GM19395 (cell line): ENCODE measurements around the gene PNPT1.

Source experiments
- ATAC-seq: cut with Tn5 transposase; IDR thresholded peaks from one replicate; pipeline ENCODE4 v1.9.1; 2021; ENCODE audit warnings: mild to moderate bottlenecking, moderate library complexity; ENCODE audit not compliant: unreplicated experiment

PNPT1 gene

DNA sequence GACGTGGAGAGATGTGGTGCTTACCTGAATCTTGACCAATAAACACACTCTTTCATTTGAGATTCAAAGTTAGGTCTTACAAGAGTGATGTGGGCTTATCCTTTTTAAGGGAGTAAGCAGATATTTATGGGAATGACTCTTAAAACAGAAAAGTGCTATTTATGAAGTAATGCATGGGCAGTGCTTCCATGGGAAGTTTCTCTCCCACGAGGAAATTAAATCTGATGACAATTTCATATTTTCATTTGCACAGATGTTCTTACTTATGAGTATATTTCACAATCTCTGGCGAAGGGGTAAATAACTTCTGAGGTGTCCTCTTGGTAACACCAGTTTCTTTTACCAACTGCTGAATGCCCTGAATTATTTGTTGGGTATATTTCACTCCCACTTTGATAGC lies 21.0 kb downstream of the PNPT1 start:
- ATAC-seq = no peak

DNA sequence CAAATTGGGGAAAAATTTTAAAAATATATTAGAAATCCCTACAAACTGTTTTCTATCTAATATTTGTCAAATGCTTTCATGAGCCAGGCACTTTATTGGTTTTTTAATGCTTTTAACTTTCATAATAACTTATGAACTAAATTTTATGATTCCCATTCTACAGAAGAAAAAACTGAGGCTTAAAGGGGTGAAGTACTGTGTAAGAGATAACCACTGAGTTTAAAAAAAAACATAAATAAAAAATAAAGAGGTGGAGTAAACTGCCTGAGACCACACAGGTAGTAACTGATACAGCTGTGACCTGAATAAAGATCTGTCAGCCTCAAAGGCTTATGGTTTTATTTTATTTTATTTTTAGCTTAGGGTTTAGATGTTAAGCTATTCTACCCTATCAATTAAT lies 24.7 kb downstream of the PNPT1 start:
- no peak for ATAC-seq

GRCh38 chr2:55653255-55653654 lies 40.4 kb downstream of the PNPT1 start:
- no peak for ATAC-seq

GRCh38 chr2:55649211-55649610 lies 44.4 kb downstream of the PNPT1 start:
- no peak for ATAC-seq

- no peak for ATAC-seq
These were observed 56.8 kb downstream of the PNPT1 start for GRCh38 chr2:55636831-55637230.

DNA sequence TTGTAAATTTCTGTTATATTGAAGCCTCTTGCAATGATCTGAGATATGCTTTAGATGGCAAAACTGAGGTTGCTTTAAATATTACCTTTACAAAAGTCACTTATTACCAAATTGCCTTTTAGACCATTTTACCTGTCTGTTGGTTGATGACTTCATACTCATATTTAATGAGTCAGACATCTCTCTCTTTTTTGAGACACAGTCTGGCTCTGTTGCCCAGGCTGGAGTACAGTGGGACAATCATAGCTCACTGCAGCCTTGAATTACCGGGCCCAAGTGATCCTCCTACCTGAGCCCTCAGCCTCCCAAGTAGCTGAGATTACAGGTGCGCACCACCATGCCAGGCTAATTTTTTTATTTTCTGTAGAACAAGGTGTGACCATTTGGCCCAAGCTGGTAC lies 64.7 kb downstream of the PNPT1 start:
- ATAC-seq = no peak

DNA sequence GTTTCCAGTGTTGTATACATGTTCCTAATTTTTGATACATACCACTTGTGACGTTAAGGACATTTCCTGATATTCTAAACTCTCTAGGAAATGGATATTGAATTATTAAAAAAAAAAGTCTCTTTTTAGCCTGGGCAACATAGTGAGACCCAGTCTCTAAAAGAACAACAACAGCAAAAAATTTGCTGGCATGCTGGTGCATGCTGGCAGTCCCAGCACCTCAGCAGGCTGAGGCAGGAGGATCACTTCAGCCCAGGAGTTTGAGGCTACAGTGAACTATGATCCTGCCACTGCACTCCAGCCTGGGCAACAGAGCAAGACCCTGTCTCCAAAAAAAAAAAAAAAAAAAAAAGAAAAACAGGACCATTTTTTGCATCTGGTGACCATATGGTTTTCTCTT lies 65.7 kb downstream of the PNPT1 start:
- ATAC-seq = no peak

- no peak for ATAC-seq
These were observed 71.8 kb downstream of the PNPT1 start for GRCh38 chr2:55621802-55622201.

DNA sequence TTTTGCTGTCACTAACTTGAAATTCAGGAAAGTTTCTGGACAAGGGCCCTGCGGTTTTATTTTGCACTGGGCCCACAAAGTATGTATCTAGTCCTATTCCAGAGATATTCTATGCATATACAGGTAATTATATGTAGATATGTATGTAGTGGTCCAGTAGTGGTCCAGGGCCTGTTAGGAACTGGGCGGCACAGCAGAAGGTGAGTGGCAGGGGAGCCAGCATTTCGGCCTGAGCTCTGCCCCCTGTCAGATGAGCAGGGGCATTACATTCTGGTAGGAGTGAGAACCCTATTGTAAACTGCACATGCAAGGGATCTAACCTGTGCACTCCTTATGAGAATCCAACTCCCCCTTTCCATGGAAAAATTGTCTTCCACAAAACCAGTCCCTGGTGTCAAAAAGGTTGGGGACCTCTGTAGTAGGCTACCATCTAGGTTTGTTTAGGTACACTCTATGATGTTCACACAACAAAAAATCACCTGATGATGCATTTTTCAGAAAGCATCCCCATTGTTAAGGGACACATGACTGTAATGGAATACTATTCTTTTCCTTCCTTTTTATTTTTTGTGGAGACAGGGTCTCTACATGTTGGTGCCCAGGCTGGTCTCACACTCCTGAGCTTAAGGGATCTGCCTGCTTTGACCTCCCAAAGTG lies 73.4 kb downstream of the PNPT1 start:
- ATAC-seq = no peak

GRCh38 chr2:55618275-55619055 lies 75.2 kb downstream of the PNPT1 start:
- peak; percentile 47 for ATAC-seq

DNA sequence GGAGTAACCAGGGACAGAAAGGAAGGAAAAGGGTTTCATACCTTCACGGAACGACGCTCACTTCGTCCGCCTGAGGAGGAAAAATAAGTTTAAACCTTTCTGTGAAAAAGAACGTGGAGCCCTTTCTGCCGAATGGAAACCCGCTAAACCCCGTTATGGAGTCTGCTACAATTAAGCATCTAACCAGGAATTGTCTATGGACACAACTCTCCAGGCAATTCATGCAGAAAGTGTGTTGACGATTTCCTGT lies 75.7 kb downstream of the PNPT1 start:
- ATAC-seq = no peak

DNA sequence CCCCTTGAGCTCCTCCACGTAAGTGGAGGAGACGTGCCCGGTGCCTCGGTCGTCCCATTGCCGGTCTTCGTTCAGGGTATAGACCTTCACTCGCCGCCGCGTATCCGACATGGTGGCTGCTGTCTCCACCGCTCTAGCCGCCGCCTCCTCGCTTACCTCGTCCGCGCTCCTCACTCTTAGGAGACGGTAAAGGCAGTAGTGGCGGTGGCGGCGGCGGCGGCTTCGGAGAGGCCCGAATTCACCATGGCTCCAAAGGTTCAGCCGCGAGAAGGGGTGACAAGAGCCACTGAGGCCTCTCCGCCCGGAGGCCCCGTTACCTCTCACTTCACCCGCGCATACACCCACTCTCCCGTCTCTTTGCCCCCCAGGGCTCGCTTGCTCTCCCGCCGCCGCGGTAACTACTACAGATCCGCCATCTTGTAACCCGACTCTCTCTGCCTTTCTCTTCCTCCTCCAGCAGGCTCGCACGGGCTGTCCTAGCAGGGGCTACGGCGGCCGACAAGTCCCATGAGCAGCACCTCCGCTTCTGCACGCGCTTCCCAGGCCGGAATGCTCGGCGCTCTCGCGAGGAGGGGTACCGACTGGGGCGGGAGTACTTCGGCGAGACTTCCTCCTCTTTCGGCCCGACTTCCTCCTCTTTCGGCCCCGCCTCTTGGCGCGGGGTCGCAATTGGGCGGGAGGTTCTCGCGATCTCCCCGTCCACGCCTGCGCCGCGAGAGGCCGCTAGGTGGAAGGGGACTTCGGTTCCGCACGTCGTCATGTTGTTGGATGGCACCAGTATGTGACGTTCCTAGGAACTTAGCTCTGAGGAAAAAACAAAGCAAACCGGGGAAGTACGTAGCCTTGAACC lies 76.2 kb downstream of the PNPT1 start, which contains the start of gene PPP4R3B:
Gene PPP4R3B (minus strand): TSS at position 448 of the 850 bp plus-strand sequence. CDS start 337 bp downstream, at position 111.
- ATAC-seq = peak; percentile 84

GRCh38 chr2:55616551-55617174 lies 77.0 kb downstream of the PNPT1 start:
- peak; percentile 18 for ATAC-seq

DNA sequence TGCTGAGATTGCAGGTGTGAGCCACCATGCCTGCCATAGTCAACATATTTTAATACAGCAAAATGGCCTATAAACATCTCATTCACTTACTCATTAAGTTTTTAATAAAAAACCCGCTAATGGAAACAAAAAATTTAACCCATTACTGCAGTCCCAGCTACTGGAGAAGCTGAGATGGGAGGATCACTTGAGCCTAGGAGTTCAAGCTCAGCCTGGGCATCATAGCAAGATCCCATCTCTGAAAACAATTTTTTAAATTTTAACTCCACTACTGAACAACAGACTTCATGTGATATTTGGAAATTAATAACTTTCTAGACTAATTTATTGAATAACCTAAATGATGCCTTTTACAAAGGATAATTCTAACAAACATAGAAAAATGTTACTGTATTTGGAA lies 81.6 kb downstream of the PNPT1 start:
- ATAC-seq = no peak

GRCh38 chr2:55610954-55611743 lies 82.5 kb downstream of the PNPT1 start:
- no peak for ATAC-seq

GRCh38 chr2:55609938-55610578 lies 83.6 kb downstream of the PNPT1 start:
- ATAC-seq = no peak

GRCh38 chr2:55609193-55609794 lies 84.3 kb downstream of the PNPT1 start:
- ATAC-seq = no peak

DNA sequence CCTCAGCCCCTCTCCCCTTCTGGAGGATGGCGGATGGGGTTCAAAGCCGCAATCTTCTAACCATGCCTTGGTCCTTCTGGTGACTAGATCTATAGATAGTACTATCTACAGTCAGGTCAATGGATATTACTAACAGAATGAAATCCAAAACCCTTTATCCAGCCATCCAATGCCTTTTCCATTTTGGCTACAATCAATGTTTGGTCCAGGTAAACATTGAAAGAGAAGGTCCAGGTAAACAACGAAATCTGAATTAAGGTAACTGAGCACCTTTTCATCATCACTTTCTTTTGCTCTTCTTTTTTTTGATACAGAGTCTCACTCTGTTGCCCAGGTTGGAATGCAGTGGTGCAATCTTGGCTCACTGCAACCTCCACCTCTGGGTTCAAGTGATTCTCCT lies 85.9 kb downstream of the PNPT1 start:
- ATAC-seq = no peak

GRCh38 chr2:55604027-55604565 lies 89.5 kb downstream of the PNPT1 start:
- no peak for ATAC-seq
